GM18951 (cell line): ENCODE measurements around the gene SERPIND1.
"Not testable (repeated sequence)": the region's sequence is repeated elsewhere in the genome, so short reads cannot be mapped to it uniquely, and the experiment has no call there.

Experiments
- POLR2A ChIP-seq: IDR thresholded peaks from 4 replicates; pipeline ENCODE4 v1.6.1; 2011; ENCODE audit warnings: mild to moderate bottlenecking; ENCODE audit not compliant: insufficient read length, insufficient read depth; ENCODE audit errors: extremely low read depth
- in situ Hi-C: fragments of 300-500 bp; cut with MboI; formaldehyde crosslinking; loops from one replicate; pipeline ENCODE4 v1.12.0; 2022; ENCODE audit warnings: low sequenced_read_pairs, mixed read lengths, inconsistent platforms; ENCODE audit not compliant: unreplicated experiment

The SERPIND1 gene

GRCh38 chr22:20811971-20812660 is 38.2 kb downstream of the SERPIND1 start:
- TF ChIP-seq POLR2A, result no peak
- in situ Hi-C loops, result no loop called here

GRCh38 chr22:20813056-20813455 is 39.1 kb downstream of the SERPIND1 start:
- in situ Hi-C loops, result no loop called here
- no peak for TF ChIP-seq POLR2A

- no peak for TF ChIP-seq POLR2A
- in situ Hi-C loops, result no loop called here
Observed at GRCh38 chr22:20814221-20814808, 40.4 kb downstream of the SERPIND1 start.

- no peak for TF ChIP-seq POLR2A
- in situ Hi-C loops, result no loop called here
Observed at GRCh38 chr22:20815477-20816050, 41.7 kb downstream of the SERPIND1 start.

- in situ Hi-C loops, result no loop called here
- TF ChIP-seq POLR2A, result no peak
Observed at GRCh38 chr22:20816559-20816958, 42.6 kb downstream of the SERPIND1 start.

GRCh38 chr22:20818471-20818870 is 44.6 kb downstream of the SERPIND1 start:
- TF ChIP-seq POLR2A, result no peak
- in situ Hi-C loops, result no loop called here

- TF ChIP-seq POLR2A, result no peak
- in situ Hi-C loops, result no loop called here
Observed at GRCh38 chr22:20819471-20819870, 45.6 kb downstream of the SERPIND1 start.

GRCh38 chr22:20821717-20822239 is 47.9 kb downstream of the SERPIND1 start:
- in situ Hi-C loops, result not testable (repeated sequence)

- no peak for TF ChIP-seq POLR2A
- in situ Hi-C loops, result no loop called here
Observed at GRCh38 chr22:20822240-20822639, 48.3 kb downstream of the SERPIND1 start.

GRCh38 chr22:20823264-20823663 is 49.4 kb downstream of the SERPIND1 start:
- no peak for TF ChIP-seq POLR2A
- in situ Hi-C loops, result no loop called here

GRCh38 chr22:20825216-20825615 is 51.3 kb downstream of the SERPIND1 start:
- in situ Hi-C loops, result not testable (repeated sequence)

GRCh38 chr22:20825624-20826023 is 51.7 kb downstream of the SERPIND1 start:
- no peak for TF ChIP-seq POLR2A
- in situ Hi-C loops, result no loop called here

GRCh38 chr22:20826373-20827152 is 52.6 kb downstream of the SERPIND1 start:
- in situ Hi-C loops, result not testable (repeated sequence)

GRCh38 chr22:20829491-20830134 is 55.7 kb downstream of the SERPIND1 start:
- no peak for TF ChIP-seq POLR2A

More at GRCh38 chr22:20829491-20830134, 55.7 kb downstream of the SERPIND1 start:
- in situ Hi-C loops, result no loop called here
